ENCODE data around the gene SKI. TPM values are rescaled to one million over a fixed set of nuclear protein-coding genes. Genes with fewer than 3 reads are reported as not detected.

SKI gene
- total RNA-seq, 2 experiments from 2014 or later: 286 to 324 TPM

DNA sequence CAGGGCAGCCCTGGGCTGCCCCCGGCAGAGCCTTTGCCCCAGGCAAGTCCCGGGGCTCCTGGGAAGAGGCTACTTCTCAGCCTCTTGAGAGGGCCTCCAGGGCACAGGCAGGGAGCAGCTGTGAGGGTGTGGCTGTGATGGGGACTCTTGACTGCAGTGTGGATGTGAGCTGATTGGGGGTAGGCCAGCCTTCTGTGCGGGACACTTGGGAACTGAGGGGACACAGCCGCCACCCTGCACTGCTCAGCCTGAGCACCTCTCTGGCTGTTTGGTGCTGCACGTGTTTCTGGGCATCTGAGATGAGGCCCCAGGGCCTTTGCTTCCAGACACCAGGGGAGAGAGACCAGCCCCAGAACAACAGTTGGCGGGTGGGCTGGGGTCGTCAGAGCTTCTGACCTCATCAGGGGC lies 62.1 kb downstream of the SKI start:
- Histone ChIP-seq H3K36me3 (ENCODE audit: insufficient read depth, low read length) (peaks cover 6% of the 10 kb centered on the region), H3K4me3 (ENCODE audit: low read length) (peak overlapping the region; percentile 51), H3K9me3 (ENCODE audit: control insufficient read depth in 1 of 2, insufficient read depth in 1 of 2, low read length in 2 of 2) (no peaks in the 10 kb centered on the region), H3K27ac (ENCODE audit: low read depth in 1 of 2, low read length in 2 of 2) (peak overlapping the region; percentile 60 to 66), H3K27me3 (ENCODE audit: control insufficient read depth in 1 of 2, insufficient read depth in 2 of 2, low read length in 2 of 2) (no peaks in the 10 kb centered on the region), H3K4me1 (ENCODE audit: insufficient read depth, low read length) (peaks cover 90% of the 10 kb centered on the region)
- TF ChIP-seq, protein P1, sequence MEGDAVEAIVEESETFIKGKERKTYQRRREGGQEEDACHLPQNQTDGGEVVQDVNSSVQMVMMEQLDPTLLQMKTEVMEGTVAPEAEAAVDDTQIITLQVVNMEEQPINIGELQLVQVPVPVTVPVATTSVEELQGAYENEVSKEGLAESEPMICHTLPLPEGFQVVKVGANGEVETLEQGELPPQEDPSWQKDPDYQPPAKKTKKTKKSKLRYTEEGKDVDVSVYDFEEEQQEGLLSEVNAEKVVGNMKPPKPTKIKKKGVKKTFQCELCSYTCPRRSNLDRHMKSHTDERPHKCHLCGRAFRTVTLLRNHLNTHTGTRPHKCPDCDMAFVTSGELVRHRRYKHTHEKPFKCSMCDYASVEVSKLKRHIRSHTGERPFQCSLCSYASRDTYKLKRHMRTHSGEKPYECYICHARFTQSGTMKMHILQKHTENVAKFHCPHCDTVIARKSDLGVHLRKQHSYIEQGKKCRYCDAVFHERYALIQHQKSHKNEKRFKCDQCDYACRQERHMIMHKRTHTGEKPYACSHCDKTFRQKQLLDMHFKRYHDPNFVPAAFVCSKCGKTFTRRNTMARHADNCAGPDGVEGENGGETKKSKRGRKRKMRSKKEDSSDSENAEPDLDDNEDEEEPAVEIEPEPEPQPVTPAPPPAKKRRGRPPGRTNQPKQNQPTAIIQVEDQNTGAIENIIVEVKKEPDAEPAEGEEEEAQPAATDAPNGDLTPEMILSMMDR (IDR thresholded peaks at IDR 0.05): no peak
- peaks cover 81% of the 10 kb centered on the region for H3K4me1 Mint-ChIP-seq (ENCODE audit: low read depth)
- POLR2A ChIA-PET: interaction anchor here (0.6 to 4.1 kb wide), 7 partner anchors 10 to 481 kb away, joined by 3 to 31 read pairs (median 5); partner anchors contain the start of gene SKI
- DNase-seq: no peak
- H3K36me3 Mint-ChIP-seq (ENCODE audit: low read depth): peaks cover 59% of the 10 kb centered on the region
- no peaks in the 10 kb centered on the region for H3K27me3 Mint-ChIP-seq
- peak overlapping the region; percentile 93 for H3K4me3 Mint-ChIP-seq
- peak; percentile 30 for ATAC-seq (ENCODE audit: poor library complexity)
- H3K27ac Mint-ChIP-seq: peak overlapping the region; percentile 99
- CTCF ChIA-PET: interaction anchor here (1.1 to 2.6 kb wide), 3 partner anchors 10 to 95 kb away, joined by 3 to 14 read pairs (median 4); partner anchors contain the start of gene FAAP20
- intact Hi-C loops (cut with DNase I, micrococcal nuclease): loop anchor here in 1 of 2 experiments (1.0 kb wide), 2 partner anchors 11 to 31 kb away; no protein-coding TSS in a partner anchor
- H3K9me3 Mint-ChIP-seq: no peaks in the 10 kb centered on the region

DNA sequence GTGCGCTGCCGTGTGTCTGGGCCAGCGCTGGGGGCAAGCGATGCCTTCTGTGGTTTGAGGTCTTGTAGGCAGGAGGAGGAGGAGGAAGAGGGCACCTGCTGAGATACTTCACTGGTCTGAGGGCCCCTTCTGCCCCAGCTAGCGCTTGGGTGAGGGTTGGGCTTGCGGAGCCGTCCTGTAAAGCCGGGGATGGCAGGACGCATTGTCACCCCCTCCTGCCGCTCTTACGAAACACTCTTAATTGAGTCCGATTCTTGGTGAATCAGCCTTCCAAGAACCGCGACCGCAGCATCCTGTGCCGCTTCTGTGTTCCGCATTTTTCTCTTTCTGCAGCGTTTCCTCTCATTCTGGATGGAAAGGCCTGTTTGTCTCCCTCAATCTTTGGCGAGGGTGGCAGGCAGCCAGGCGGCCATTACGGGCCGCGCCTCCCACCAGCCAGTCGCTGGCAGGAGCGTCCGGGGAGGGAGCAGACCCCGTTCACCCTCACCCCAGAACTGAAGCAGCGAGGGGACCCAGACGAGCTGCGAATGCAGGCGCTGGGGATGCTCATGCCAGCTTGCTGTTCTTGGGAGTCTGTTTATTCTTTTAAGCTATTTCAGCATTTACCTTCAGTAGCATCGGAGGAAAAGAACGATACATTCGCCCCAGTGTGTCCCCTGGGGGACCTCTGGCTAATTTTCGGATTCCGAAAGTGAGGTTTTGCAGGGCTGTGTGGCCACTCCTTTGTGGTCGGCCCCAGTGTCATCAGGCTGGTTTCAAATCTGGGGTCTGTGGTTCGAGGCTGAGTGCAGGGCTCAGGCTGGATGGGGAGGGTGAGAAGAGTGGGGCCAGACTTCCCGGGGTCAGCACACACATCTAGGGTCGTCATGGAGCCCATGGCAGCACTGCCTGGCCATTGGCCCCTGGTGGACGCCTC lies 62.7 kb downstream of the SKI start:
- Histone ChIP-seq H3K4me3 (ENCODE audit: low read length) (peak overlapping the region; percentile 51), H3K27ac (ENCODE audit: low read depth in 1 of 2, low read length in 2 of 2) (peak overlapping the region; percentile 60 to 66), H3K36me3 (ENCODE audit: insufficient read depth, low read length) (peaks cover 11% of the 10 kb centered on the region), H3K9me3 (ENCODE audit: control insufficient read depth in 1 of 2, insufficient read depth in 1 of 2, low read length in 2 of 2) (no peaks in the 10 kb centered on the region), H3K4me1 (ENCODE audit: insufficient read depth, low read length) (peaks cover 97% of the 10 kb centered on the region), H3K27me3 (ENCODE audit: control insufficient read depth in 1 of 2, insufficient read depth in 2 of 2, low read length in 2 of 2) (no peaks in the 10 kb centered on the region)
- Mint-ChIP-seq H3K9me3 (no peaks in the 10 kb centered on the region), H3K27me3 (no peaks in the 10 kb centered on the region), H3K27ac (peak overlapping the region; percentile 99), H3K4me1 (ENCODE audit: low read depth) (peaks cover 87% of the 10 kb centered on the region), H3K36me3 (ENCODE audit: low read depth) (peaks cover 63% of the 10 kb centered on the region), H3K4me3 (peak overlapping the region; percentile 93)
- peak; percentile 52 to 91 (median 76) for DNase-seq
- POLR2A ChIA-PET: interaction anchor here (0.6 to 4.1 kb wide), 10 partner anchors 10 to 482 kb away, joined by 3 to 31 read pairs (median 5); partner anchors contain the start of gene SKI
- TF ChIP-seq, protein P1 (IDR thresholded peaks at IDR 0.05): no peak
- ATAC-seq (ENCODE audit: poor library complexity): peak; percentile 64
- intact Hi-C loops (cut with DNase I, micrococcal nuclease): loop anchor here in 1 of 2 experiments (1.0 kb wide), 2 partner anchors 10 to 32 kb away; no protein-coding TSS in a partner anchor
- CTCF ChIA-PET: interaction anchor here (1.1 to 2.6 kb wide), 4 partner anchors 9 to 96 kb away, joined by 3 to 14 read pairs (median 4); partner anchors contain the start of gene FAAP20

DNA sequence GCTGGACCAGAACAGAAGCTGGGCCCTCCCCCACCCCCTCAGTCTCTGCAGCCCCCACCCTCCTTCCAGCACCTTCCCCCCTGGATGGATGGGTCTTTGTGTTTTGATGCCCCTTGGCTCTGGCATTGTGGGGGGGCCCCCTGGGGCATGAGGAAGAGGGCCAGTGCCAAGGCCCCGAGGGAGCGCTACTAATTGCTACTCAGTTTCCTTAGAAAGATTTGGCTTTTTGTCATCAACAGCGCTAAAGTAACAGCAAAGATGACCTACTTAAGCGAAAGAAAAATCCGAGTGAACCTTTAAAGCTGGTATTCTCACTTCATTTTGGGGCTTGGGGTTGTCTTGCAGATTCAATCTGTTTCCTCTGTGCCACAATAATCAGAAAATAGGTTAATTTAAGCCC lies 63.5 kb downstream of the SKI start:
- POLR2A ChIA-PET: interaction anchor here (0.6 to 4.1 kb wide), 9 partner anchors 9 to 89 kb away, joined by 3 to 31 read pairs (median 4); partner anchors contain the start of gene SKI
- peaks cover 88% of the 10 kb centered on the region for H3K4me1 Mint-ChIP-seq (ENCODE audit: low read depth)
- CTCF ChIA-PET: interaction anchor here (1.4 to 2.6 kb wide), 3 partner anchors 9 to 36 kb away, joined by 3 to 14 read pairs (median 4); no protein-coding TSS in a partner anchor
- peak overlapping the region; percentile 62 for H3K4me3 Mint-ChIP-seq
- peaks cover 99% of the 10 kb centered on the region for H3K4me1 ChIP-seq (ENCODE audit: insufficient read depth, low read length)
- intact Hi-C loops (cut with DNase I, micrococcal nuclease): no loop called here
- H3K27ac ChIP-seq (ENCODE audit: low read depth in 1 of 2, low read length in 2 of 2): peak overlapping the region in 1 of 2 donors; percentile 66
- H3K27me3 Mint-ChIP-seq: no peaks in the 10 kb centered on the region
- H3K27ac Mint-ChIP-seq: peak overlapping the region; percentile 99
- H3K36me3 Mint-ChIP-seq (ENCODE audit: low read depth): peaks cover 69% of the 10 kb centered on the region
- H3K36me3 ChIP-seq (ENCODE audit: insufficient read depth, low read length): peaks cover 13% of the 10 kb centered on the region
- ATAC-seq (ENCODE audit: poor library complexity): no peak
- H3K27me3 ChIP-seq (ENCODE audit: control insufficient read depth in 1 of 2, insufficient read depth in 2 of 2, low read length in 2 of 2): no peaks in the 10 kb centered on the region
- TF ChIP-seq, protein P1 (IDR thresholded peaks at IDR 0.05): no peak
- H3K9me3 ChIP-seq (ENCODE audit: control insufficient read depth in 1 of 2, insufficient read depth in 1 of 2, low read length in 2 of 2): no peaks in the 10 kb centered on the region
- no peak overlapping the region for H3K4me3 ChIP-seq (ENCODE audit: low read length)
- H3K9me3 Mint-ChIP-seq: no peaks in the 10 kb centered on the region
- no peak for DNase-seq

Data from CD4-positive, alpha-beta T cell (primary cell).